Kidney capillary endothelial cell (primary cell): ENCODE measurements around the gene ADGRL1.

Experiments
- DNase-seq: peaks from one replicate; pipeline ENCODE4 v3.0.0-alpha.2; 2018; ENCODE audit warnings: low spot score

ADGRL1 gene

GRCh38 chr19:14112809-14113385 is 93.1 kb downstream of the ADGRL1 start:
- no peak for DNase-seq

DNA sequence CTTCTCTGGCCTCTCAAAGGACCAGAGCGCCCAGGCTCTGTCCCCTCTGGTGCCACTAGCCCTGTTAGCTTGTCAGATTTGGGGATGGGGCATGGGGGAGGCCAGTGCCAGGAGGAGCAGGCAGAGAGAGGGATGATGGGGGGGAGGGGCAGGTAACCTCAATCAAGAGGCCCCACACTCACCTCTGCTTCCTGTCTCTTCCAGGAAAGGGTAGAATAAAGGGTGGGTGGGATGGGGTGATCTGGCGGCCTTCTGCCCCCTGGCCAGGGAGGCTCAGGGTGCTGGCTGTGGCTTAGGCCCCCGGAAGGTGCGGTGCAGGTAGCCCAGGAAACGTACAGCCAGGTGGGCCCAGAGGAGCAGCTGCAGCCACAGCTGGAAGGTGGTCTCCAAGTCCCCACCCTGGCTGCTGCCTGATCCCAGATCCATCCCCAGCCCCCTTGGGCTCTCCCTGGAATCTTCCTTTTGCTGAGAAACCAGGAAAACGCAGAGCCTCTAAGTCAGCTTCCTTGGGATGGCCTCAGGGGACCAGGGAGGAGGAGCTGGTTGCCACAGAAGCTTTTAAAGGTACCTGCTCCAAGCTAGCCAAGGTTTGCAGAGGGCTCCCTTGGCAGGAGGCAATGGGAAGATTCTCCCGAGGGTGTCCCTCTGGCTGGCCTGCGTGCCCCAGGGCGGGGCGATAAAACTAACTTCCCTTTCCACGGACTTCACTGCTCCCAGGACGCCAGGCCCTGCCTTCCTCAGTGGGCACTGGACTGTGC is 93.7 kb downstream of the ADGRL1 start:
- DNase-seq: no peak

GRCh38 chr19:14111486-14111885 is 94.5 kb downstream of the ADGRL1 start:
- no peak for DNase-seq

GRCh38 chr19:14110650-14111049 is 95.3 kb downstream of the ADGRL1 start:
- DNase-seq: no peak

DNA sequence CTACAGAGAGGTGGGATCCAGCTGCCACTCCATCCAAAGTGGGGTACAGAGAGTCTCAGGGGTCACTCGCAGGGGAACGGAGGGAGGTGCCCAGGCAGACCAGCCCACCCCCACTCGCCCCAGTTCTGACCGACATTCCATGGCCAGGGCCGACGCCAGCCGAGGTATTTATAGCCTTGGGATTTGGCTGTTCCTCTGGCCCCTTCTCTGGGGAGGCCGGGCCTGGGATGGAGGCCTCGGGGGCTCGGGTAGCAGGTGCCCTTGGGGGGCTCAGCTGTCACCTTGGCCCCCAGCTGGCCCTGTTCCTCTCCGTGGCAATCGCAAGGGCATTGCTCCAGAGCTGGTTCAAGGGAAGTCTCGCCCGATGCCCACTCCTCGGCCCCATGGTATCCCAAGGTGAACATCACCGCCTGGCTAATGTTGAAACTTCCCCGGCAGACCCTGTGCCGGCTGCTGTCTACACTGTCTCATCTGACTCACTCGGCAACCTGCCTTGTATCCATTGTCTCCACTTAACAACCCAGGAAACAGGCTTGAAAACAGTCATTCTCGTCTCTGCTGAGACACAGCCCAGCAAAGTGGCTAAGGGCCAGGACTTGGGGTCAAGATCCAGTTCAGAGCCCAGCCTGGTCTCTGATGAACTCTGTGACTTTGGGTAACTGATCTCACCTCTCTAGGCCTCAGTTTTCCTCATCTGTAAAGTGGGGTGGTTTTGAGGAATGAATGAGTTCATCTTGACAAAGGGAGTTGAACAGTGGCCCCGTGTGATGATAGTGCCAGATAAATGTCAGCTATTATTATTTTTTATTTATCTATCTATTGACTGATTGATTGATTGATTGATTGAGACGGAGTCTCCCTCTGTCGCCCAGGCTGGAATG is 98.1 kb downstream of the ADGRL1 start:
- DNase-seq: peak; percentile 92

- no peak for DNase-seq
These were observed 99.1 kb downstream of the ADGRL1 start for GRCh38 chr19:14106840-14107239.

GRCh38 chr19:14105680-14106079 is 100.3 kb downstream of the ADGRL1 start:
- no peak for DNase-seq

DNA sequence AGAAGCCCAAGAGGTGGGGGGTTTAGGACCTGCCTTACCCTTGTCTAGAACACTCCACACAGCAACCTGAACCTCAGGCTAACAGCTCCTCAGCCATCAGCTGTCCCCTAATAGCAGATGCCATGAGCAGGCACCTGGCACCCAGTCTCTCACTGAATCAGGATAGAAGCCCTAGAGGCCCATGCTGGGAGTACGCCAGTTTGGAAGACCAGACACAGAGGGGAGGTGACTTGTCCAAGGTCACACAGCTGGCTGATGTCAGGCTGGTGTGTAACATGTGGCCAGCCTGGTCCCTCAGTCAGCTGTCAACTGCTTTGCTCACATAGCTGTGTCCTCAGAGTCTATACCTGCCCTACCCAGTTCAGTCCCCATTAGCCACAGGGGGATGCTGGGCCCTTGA is 102.7 kb downstream of the ADGRL1 start:
- no peak for DNase-seq

GRCh38 chr19:14102756-14103155 is 103.2 kb downstream of the ADGRL1 start:
- no peak for DNase-seq

DNA sequence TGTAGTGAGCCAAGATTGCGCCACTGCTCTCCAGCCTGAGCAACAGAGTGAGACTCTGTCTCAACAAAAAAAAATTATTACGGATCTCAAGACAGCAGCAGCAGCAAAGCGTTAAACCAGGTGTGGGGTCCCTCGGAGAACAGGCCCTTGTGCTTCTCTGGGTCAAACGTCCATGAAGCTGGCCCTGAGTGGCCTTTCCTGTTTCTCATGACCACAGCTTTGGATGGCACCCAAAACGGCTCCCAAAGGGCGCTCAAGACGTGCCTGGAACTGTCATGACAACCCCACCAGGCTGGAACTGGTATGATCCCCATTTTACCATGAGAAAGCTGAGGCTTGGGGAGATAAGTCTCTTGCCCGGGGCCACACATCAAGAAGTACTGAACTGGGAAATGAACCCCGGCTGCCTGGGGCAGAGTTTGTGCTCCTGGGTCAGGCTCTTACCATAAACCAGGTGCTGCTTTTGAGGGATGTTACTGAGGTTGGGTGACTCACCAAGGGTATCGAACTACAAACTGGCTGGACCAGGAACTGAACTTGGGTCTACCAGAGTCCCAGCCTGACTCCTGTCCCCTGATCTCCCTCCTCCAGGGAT is 103.8 kb downstream of the ADGRL1 start:
- DNase-seq: no peak

DNA sequence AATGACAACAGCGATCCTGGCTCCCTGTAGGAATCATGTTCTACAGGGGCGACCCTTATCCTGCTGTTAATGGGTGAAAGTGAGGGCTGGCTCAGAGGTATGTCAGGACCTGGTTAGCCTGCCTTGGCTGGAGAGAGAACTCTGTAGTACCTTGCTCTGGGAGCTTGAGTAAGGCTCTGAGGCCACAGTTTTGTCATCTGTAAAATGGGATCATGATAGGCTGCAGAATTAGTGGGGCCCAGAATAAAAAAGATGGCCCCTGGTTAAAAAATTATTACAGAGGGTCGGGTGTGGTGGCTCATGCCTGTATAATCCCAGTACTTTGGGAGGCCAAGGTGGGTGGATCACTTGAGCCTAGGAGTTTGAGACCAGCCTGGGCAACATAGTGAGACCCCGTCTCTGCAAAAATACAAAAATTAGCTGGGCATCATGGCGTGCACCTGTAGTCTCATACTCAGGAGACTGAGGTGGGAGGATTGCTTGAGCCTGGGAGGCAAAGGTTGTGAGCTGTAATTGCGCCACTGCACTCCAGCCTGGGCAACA is 104.9 kb downstream of the ADGRL1 start:
- no peak for DNase-seq
